Activated B cell treated with CpG ODN at 0.5 μM for 24 hours (primary cell): Measurements from ENCODE around the gene GZMB. TPM values are rescaled to one million over a fixed set of nuclear protein-coding genes. Genes with fewer than 3 reads are reported as not detected.

Experiments
- ATAC-seq: fragments of 200-7000 bp; cut with Tn5 transposase; one replicate; pipeline ENCODE4 v1.10.0; 2021; ENCODE audit warnings: low read depth, mild to moderate bottlenecking, moderate library complexity
- CTCF ChIA-PET: fragments of 350-600 bp; sonication (Branson Sonifier 250); formaldehyde crosslinking; loops from one replicate; lab custom pipeline; 2021; ENCODE audit warnings: antibody characterized with exemption; lab: Charles Lee
- POLR2A ChIA-PET: fragments of 350-600 bp; sonication (Branson Sonifier 250); formaldehyde crosslinking; loops from one replicate; lab custom pipeline; 2021; ENCODE audit warnings: antibody characterized with exemption; lab: Charles Lee
- DNase-seq: peaks from one replicate; pipeline ENCODE4 v3.0.0; 2022
- H3K27ac Mint-ChIP-seq: one replicate; pipeline ENCODE4 v1.8.0; 2020; ENCODE audit warnings: mixed read lengths
- H3K27me3 Mint-ChIP-seq: one replicate; pipeline ENCODE4 v1.8.0; 2021; ENCODE audit warnings: mixed read lengths
- H3K36me3 Mint-ChIP-seq: one replicate; pipeline ENCODE4 v1.8.0; 2021; ENCODE audit warnings: low read depth, mixed read lengths
- H3K4me1 Mint-ChIP-seq: one replicate; pipeline ENCODE4 v1.8.0; 2021; ENCODE audit warnings: mixed read lengths
- H3K4me3 Mint-ChIP-seq: one replicate; pipeline ENCODE4 v1.8.0; 2020; ENCODE audit warnings: mild to moderate bottlenecking, mixed read lengths
- H3K9me3 Mint-ChIP-seq: one replicate; pipeline ENCODE4 v1.8.0; 2020; ENCODE audit warnings: mixed read lengths
- intact Hi-C: fragments of 100-400 bp; cut with micrococcal nuclease; formaldehyde crosslinking; loops from one replicate; pipeline ENCODE4 v1.15.1; 2024
- total RNA-seq: library from RNA; stranded (reverse); gene quantifications from 2 replicates; pipeline ENCODE4 v1.2.3, GENCODE V29; 2022
- TF ChIP-seq, protein P1 (sequence below): fragments of 200-600 bp; IDR thresholded peaks from one replicate; pipeline ENCODE4 v1.8.0; 2022; ENCODE audit warnings: antibody characterized with exemption, mild to moderate bottlenecking

The GZMB gene
- total RNA-seq, 1 donor from 2014 or later, result 2.9 TPM

DNA sequence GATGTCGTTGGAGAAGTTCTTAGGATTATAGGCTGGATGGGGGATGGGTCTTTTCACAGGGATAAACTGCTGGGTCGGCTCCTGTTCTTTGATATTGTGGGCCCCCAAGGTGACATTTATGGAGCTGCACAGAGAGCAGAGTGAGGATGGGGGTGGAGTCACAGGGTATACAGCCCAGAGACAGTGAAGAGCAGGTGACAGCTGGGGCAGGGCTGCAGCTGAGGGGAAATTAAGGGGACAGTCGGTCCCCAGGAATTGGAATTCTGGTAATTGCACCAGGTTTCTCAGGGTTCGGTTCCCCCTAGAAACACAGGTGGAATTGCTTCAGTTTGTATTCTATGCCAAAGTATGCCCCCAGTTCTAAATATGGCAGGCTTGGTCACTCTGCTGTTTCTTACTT, 1.7 kb downstream of the GZMB start:
- no peak overlapping the region for H3K4me3 Mint-ChIP-seq
- POLR2A ChIA-PET, result no interaction called here

DNA sequence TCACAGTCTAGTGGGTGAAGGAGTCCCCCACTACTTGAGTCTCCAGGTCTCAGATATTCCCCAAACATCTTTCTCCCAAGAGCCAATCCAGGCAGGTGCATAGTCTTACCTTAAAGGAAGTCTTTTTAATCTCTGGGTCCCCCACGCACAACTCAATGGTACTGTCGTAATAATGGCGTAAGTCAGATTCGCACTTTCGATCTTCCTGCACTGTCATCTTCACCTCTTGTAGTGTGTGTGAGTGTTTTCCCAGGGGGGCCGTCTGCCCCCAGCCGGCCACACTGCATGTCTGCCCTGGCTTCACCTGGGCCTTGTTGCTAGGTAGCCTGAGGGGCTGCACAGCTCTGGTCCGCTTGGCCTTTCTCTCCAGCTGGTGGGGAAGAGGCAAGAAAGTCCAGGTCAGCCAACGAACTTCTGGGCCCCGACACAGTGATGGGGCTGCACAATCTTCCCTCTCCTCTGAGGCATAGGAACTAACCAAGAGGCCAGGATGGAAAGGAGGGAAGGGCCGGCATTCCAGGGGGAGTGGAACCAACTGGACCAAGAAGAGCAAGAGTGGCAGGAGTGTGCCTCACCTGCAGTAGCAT, 2.1 kb downstream of the GZMB start:
- Mint-ChIP-seq H3K4me3 (no peak overlapping the region), H3K4me1 (no peaks in the 10 kb centered on the region), H3K27me3 (peaks cover 2% of the 10 kb centered on the region), H3K27ac (no peak overlapping the region), H3K36me3 (no peaks in the 10 kb centered on the region), H3K9me3 (no peaks in the 10 kb centered on the region)
- ATAC-seq, result no peak
- POLR2A ChIA-PET, result no interaction called here
- TF ChIP-seq, protein P1, sequence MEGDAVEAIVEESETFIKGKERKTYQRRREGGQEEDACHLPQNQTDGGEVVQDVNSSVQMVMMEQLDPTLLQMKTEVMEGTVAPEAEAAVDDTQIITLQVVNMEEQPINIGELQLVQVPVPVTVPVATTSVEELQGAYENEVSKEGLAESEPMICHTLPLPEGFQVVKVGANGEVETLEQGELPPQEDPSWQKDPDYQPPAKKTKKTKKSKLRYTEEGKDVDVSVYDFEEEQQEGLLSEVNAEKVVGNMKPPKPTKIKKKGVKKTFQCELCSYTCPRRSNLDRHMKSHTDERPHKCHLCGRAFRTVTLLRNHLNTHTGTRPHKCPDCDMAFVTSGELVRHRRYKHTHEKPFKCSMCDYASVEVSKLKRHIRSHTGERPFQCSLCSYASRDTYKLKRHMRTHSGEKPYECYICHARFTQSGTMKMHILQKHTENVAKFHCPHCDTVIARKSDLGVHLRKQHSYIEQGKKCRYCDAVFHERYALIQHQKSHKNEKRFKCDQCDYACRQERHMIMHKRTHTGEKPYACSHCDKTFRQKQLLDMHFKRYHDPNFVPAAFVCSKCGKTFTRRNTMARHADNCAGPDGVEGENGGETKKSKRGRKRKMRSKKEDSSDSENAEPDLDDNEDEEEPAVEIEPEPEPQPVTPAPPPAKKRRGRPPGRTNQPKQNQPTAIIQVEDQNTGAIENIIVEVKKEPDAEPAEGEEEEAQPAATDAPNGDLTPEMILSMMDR, result no peak
- intact Hi-C loops, result no loop called here
- no peak for DNase-seq
- CTCF ChIA-PET, result no interaction called here

More for the DNA sequence above, 1.7 kb downstream of the GZMB start:
- Mint-ChIP-seq H3K4me1 (no peaks in the 10 kb centered on the region), H3K36me3 (no peaks in the 10 kb centered on the region), H3K27ac (no peak overlapping the region), H3K9me3 (no peaks in the 10 kb centered on the region), H3K27me3 (peaks cover 2% of the 10 kb centered on the region)
- TF ChIP-seq, protein P1, result no peak
- ATAC-seq (no peak), DNase-seq (no peak)
- intact Hi-C loops, result no loop called here
- CTCF ChIA-PET, result no interaction called here

DNA sequence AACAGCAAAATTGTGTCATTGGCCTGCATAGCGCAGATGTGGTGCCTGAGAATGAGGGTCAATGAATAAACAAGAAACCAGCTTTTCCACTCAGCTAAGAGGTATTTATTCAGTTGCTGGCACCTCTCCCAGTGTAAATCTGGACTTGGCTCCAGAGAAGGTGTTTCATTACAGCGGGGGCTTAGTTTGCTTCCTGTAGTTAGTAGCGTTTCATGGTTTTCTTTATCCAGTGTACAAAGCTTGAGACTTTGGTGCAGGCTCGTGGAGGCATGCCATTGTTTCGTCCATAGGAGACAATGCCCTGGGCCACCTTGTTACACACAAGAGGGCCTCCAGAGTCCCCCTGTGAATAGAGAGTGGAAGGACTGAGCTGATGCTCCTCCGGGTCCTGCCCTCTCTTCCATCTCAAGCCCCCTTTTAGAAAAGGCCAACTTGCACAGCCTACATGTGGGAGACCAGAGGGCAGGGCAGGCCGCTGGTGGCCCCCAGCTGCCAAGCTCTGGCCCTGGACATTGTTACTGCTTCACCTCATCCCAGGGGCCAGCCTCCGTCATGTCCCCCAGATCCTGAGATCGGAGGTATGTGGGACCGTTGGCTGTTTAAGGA, 3.0 kb downstream of the GZMB start:
- Mint-ChIP-seq H3K36me3 (no peaks in the 10 kb centered on the region), H3K4me1 (no peaks in the 10 kb centered on the region), H3K4me3 (no peak overlapping the region), H3K27ac (no peak overlapping the region), H3K27me3 (no peaks in the 10 kb centered on the region), H3K9me3 (no peaks in the 10 kb centered on the region)
- DNase-seq (no peak), ATAC-seq (no peak)
- ChIA-PET POLR2A (no interaction called here), CTCF (no interaction called here)
- intact Hi-C loops, result no loop called here
- TF ChIP-seq, protein P1, result no peak

DNA sequence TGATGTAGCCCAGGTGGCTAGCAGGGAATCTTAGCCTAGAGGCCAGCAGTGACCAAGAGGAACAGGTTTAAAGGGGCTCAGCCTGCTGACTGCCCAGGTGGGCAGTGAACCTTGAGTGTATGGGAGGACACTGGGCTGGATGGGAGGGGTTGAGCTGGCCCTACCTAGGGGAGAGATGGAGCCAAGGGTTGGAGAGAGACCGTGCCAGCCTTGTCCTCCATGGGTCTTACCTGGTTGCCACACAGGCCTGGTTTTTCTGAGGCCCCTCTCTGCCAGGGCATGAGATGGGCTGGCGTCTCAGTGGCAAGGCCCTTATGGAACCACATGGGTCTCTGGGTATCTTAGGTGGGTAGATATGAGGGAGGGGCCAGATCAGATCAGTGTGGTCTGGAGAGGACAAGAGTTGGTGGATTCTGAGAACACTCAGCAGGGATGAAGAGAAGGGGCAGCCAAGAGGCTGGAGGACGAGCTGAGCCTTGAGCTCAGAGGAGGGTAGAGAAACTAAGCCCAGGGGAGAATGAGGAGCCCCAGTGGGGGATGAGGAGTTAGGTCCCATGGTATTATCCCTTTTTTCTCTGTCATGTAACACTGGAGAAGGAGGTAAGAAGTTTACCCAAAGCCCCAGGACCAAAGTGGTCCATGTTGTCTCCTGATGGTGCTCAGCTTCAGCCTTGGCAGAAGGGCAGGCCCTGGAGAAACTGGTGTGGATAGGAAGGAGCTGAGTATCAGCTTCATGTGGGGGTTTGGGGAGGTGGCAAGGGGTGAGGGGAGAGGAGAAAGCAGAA, 3.7 kb downstream of the GZMB start:
- H3K27ac Mint-ChIP-seq, result no peak overlapping the region
- no peak overlapping the region for H3K4me3 Mint-ChIP-seq
- POLR2A ChIA-PET, result no interaction called here
- no peaks in the 10 kb centered on the region for H3K36me3 Mint-ChIP-seq
- DNase-seq (no peak), ATAC-seq (no peak)
- CTCF ChIA-PET, result no interaction called here
- TF ChIP-seq, protein P1, result no peak
- H3K4me1 Mint-ChIP-seq, result no peaks in the 10 kb centered on the region
- H3K9me3 Mint-ChIP-seq, result no peaks in the 10 kb centered on the region
- intact Hi-C loops, result no loop called here
- no peaks in the 10 kb centered on the region for H3K27me3 Mint-ChIP-seq

DNA sequence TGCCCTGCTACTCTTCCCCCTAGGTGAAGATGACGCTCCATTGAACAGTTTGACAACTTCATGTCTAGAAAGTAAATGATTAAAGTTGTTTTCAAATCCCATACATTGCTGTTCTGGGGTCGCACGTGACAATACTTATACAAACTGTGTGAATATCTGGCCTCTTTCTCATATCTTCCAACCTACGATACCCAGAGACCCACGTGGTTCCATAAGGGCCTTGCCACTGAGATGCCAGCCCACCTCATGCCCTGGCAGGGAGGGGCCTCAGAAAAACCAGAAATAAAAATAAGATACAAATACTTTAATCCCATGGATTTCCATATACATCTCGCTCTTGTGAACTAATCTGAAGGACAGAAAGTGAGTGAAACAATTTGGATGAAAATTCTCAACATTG, 4.5 kb downstream of the GZMB start:
- Mint-ChIP-seq H3K4me1 (no peaks in the 10 kb centered on the region), H3K27me3 (no peaks in the 10 kb centered on the region), H3K27ac (no peak overlapping the region), H3K36me3 (no peaks in the 10 kb centered on the region), H3K4me3 (no peak overlapping the region), H3K9me3 (no peaks in the 10 kb centered on the region)
- no peak for ATAC-seq
- ChIA-PET POLR2A (no interaction called here), CTCF (no interaction called here)
- DNase-seq, result no peak
- TF ChIP-seq, protein P1, result no peak
- intact Hi-C loops, result no loop called here
